HTERT RPE-1 (cell line): ENCODE measurements around the gene S1PR1.
"Not testable (repeated sequence)": the region's sequence is repeated elsewhere in the genome, so short reads cannot be mapped to it uniquely, and the experiment has no call there.

Experiments
- in situ Hi-C: fragments of 300-500 bp; cut with MboI; formaldehyde crosslinking; loops from 4 replicates; pipeline ENCODE4 v1.14.3; 2020; ENCODE audit warnings: low sequenced_read_pairs

S1PR1 gene

GRCh38 chr1:101219924-101220870 lies 16.6 kb upstream of the S1PR1 start:
- in situ Hi-C loops: no loop called here

GRCh38 chr1:101220906-101221305 lies 15.9 kb upstream of the S1PR1 start:
- in situ Hi-C loops: no loop called here

GRCh38 chr1:101221945-101222429 lies 14.8 kb upstream of the S1PR1 start:
- in situ Hi-C loops: no loop called here

- in situ Hi-C loops: no loop called here
Observed at GRCh38 chr1:101227837-101228236, 9.0 kb upstream of the S1PR1 start.

- in situ Hi-C loops: no loop called here
Observed at GRCh38 chr1:101228424-101229134, 8.2 kb upstream of the S1PR1 start.

GRCh38 chr1:101232182-101232581 lies 4.6 kb upstream of the S1PR1 start:
- in situ Hi-C loops: not testable (repeated sequence)

GRCh38 chr1:101233495-101233894 lies 3.3 kb upstream of the S1PR1 start:
- in situ Hi-C loops: no loop called here

GRCh38 chr1:101235216-101235695 lies 1.6 kb upstream of the S1PR1 start:
- in situ Hi-C loops: no loop called here

GRCh38 chr1:101235696-101236515 lies 913 bp upstream of the S1PR1 start:
- in situ Hi-C loops: no loop called here

GRCh38 chr1:101237229-101237837 lies 514 bp downstream of the S1PR1 start:
- in situ Hi-C loops: no loop called here

- in situ Hi-C loops: no loop called here
Observed at GRCh38 chr1:101238031-101238628, 1.3 kb downstream of the S1PR1 start.

- in situ Hi-C loops: no loop called here
Observed at GRCh38 chr1:101238681-101239094, 1.9 kb downstream of the S1PR1 start.

- in situ Hi-C loops: no loop called here
Observed at GRCh38 chr1:101239095-101240040, 2.5 kb downstream of the S1PR1 start.

- in situ Hi-C loops: no loop called here
Observed at GRCh38 chr1:101240041-101240430, 3.2 kb downstream of the S1PR1 start.

- in situ Hi-C loops: no loop called here
Observed at GRCh38 chr1:101241485-101242225, 4.8 kb downstream of the S1PR1 start.

- in situ Hi-C loops: no loop called here
Observed at GRCh38 chr1:101242324-101243050, 5.7 kb downstream of the S1PR1 start.

- in situ Hi-C loops: no loop called here
Observed at GRCh38 chr1:101243751-101244150, 6.9 kb downstream of the S1PR1 start.

- in situ Hi-C loops: no loop called here
Observed at GRCh38 chr1:101244842-101245241, 8.0 kb downstream of the S1PR1 start.
